GM19455 (cell line): ENCODE results near the gene PDE1A.
"Not testable (repeated sequence)": the region's sequence is repeated elsewhere in the genome, so short reads cannot be mapped to it uniquely, and the experiment has no call there.

Source experiments
- ATAC-seq: cut with Tn5 transposase; IDR thresholded peaks from one replicate; pipeline ENCODE4 v1.9.1; 2021; ENCODE audit not compliant: unreplicated experiment

Gene PDE1A

DNA sequence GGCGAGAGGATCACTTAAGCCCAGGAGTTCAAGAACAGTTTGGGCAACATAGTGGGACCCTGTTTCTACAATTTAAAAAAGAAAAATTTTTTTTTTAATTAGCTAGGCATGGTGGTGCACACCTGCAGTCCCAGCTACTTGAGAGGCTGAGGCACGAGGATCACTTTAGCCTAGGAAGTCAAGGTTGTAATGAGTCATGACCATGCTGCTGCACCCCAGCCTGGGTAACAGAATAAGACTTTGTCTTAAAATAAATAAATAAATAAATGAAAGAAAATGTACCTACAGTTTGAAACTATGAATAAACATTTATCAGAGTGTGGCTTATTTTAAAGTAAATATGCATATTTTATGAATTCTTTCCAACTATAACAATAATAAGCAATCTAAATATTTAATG, 16.7 kb downstream of the PDE1A start:
- no peak for ATAC-seq

DNA sequence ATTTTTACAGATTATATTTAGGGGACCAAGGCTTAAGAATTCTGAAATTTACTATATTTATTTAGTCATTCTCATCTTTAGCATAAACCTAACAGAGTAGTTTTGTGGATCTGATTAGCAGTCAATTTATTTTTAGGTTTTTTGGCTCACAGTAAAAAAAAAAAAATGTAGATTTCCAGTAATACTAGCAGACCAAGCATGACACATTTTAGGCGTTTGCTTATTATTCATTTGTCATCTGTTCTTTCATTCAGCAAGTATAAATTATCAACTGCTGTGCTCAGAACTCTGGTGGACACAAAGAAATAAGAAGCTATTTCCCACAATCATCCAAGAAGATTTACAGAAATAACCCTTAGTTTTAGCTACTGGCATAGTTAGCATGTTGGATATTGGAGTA, 20.6 kb downstream of the PDE1A start:
- ATAC-seq: no peak

DNA sequence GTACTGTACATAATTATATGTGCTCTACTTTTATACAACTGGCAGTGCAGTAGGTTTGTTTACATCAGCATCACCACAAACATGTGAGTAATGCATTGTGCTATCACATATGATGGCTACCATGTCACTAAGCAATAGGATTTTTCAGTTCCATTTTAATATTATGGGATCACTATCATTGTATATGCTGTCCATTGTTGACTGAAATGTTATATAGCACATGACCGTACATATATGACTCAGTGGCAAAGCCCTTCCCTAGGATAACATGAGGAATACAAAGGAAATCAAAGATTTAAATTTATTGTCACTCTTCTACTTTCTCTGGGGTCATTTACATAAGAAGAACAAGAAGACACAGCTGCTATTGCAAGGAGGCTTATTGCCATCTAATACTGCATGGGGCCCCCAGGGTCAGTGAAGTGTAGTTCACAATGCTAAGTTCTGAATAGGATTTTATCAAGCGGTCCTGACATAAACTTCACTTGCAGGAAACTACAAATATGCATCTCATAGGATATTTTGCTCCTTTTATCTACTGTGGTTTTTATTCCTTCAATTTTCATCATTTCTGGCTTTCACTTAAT, 21.8 kb downstream of the PDE1A start:
- no peak for ATAC-seq

DNA sequence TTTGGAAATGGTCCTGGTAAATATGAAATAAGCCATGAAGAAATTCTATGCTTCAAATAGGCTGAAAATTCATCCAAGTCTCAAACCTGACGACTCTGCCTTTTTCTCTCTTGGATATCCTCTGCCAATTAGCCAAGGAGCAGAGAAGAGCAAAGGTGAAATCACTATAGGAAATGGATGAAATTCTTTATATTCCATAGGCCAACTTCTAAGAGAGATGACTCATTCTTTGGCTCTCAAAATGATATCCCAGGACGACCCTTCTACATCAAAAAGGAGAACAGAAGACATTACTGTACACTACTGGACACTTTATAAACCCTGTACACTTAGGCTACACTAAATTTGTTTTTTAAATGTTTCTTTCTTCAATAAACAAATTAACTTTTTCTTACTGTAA, 22.7 kb downstream of the PDE1A start:
- no peak for ATAC-seq

DNA sequence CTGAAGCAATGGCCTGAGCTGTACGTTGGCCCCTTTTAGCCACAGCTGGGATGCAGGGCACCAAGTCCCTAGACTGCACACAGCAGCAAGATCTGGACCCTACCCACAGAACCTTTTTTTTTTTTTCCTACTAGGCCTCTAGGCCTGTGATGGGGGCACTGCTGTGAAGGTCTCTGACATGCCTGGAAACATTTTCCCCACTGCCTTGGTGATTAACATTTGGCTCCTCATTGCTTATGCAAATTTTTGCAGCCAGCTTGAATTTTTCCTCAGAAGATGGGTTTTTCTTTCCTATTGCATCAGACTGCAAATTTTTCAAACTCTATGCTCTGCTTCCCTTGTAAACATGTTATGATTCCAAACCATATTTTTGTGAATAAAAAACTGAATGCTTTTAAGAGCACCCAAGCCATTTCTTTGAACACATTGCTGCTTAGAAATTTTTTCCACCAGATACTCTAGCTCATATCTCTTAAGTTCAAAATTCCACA, 33.5 kb downstream of the PDE1A start:
- ATAC-seq: no peak

DNA sequence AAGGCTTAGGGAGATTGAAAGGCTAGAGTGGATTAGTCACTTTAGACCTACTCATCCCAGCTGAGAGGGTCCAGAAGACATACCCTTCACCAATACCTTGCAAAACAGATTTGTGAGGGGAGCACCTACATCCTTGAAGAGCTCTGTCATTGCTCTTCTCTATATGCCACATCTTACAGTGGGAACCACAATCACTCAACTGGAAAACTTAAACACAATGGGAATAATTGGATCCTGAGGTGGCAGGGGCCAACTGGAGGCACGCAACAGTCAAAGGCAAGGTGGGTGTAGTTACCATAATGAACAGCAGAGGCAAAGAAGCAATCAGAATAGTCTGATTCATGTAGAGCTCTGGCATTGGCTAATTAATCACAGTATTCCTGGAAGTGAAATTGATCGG, 35.4 kb downstream of the PDE1A start:
- ATAC-seq: no peak

DNA sequence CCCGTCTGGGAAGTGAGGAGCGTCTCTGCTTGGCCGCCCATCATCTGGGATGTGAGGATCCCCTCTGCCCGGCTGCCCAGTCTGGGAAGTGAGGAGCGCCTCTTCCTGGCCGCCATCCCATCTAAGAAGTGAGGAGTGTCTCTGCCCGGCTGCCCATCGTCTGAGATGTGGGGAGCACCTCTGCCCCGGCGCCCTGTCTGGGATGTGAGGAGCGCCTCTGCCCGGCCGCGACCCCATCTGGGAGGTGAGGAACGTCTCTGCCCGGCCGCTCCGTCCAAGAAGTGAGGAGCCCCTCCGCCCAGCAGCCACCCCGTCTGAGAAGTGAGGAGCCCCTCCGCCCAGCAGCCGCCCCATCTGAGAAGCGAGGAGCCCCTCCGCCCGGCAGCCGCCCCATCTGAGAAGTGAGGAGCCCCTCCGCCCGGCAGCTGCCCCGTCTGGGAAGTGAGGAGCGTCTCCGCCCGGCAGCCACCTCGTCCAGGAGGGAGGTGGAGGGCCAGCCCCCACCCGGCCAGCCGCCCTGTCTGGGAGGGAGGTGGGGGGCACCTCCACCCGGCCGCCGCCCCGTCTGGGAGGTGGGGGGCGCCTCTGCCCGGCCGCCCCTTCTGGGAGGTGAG, 40.5 kb downstream of the PDE1A start:
- not testable (repeated sequence) for ATAC-seq

DNA sequence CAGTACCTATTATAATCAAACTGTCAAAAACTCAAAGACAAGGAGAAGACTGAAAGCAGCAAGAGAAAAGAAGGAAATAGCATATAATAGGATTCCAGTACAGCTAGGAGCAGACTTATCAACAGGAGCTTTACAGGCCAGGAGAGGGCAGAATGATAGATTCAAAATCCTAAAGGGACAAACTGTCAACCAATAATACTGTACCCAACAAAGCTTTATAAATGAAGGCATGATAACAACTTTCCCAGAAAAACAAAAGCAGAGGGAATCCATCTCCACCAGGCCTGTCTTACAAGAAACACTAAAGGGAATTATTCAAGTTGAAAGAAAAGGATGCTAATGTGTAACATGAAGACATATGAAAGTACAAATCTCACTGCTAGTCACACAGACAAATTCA, 42.0 kb downstream of the PDE1A start:
- ATAC-seq: no peak

DNA sequence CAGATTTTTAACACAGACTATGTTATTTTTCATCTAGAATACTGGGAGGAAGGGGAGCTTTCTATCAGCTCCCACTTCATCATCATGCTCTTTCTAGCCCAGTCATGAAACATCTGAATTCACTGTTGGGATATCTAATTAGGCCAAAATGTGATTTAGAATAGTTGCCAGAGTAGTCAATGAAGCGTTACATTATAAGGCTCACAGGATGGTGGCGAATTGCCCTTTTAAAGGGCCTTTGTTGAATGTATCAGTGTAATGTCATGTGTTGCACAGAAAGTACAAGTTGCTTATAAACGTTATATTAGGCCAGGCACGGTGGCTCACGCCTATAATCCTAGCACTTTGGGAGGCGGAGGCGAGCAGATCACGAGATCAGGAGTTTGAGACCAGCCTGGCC, 45.6 kb downstream of the PDE1A start:
- no peak for ATAC-seq

DNA sequence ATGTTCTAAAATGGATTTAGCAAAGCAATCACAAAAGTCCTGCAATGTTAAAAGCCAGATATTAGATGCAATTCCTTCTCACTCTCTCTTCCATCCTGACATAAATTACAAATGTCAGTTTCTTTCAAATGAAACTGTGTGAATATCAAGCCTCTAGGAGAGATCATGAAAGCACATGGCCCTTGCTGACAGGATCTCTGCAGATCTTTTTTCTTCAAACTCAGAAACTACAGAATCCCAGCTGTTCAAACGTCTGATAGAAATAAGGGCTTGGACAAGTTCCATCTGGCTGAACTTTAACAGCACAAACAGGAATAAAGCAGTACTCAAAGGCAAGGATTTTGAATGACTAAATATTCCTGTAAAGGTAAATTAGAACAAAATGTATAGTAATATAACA, 47.6 kb downstream of the PDE1A start:
- ATAC-seq: no peak

DNA sequence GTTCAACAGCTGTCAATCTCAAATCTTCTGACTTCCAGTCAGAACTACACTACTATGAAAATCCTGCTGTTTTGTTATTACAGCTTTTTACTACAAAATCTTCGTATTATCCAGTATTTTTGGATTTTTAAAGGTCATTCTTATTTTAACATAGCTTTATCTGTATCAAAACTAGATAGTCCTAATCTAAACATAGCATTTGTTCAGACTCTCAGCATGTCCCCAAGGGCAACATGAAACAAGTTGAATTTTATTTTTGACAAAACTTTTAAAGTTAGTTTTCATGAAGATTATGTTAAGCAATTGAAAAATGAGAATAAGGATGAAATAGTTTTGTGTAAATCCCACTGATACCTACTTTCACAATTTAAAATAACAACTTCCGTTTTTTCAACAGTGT, 48.1 kb downstream of the PDE1A start:
- ATAC-seq: no peak

DNA sequence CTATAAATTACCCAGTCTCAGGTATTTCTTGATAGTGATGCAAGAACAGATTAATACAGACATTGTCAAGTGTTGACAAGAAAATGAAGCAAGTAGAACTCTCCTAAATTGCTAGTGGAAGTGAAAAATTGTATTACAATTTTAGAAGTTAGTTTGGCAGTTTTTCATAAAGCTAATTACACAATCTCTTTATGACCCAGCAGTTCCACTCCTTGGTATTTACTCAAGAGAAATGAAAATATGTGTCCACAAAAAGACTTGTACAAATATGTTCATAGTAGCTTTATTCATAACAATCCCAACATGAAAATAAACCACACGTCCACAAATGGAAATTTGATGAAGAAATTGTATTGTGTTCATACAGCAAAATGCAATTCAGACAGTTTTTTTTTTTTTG, 49.4 kb downstream of the PDE1A start:
- no peak for ATAC-seq

DNA sequence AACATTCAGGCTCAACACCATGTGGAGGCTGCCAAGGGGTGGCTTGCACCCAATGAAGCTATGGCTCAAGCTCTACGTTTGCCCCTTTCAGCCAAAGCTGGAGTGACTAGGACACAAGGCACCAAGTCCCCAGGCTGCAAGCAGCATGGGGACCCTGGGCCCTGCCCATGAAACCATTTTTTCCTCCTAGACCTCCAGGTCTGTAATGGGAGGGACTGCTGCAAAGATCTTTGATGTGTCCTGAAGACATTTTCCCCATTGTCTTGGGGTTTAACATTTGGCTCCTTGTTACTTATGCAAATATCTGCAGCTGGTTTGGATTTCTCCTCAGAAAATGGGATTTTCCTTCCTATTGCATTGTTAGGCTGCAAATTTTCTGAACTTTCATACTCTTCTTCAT, 51.0 kb downstream of the PDE1A start:
- ATAC-seq: no peak

DNA sequence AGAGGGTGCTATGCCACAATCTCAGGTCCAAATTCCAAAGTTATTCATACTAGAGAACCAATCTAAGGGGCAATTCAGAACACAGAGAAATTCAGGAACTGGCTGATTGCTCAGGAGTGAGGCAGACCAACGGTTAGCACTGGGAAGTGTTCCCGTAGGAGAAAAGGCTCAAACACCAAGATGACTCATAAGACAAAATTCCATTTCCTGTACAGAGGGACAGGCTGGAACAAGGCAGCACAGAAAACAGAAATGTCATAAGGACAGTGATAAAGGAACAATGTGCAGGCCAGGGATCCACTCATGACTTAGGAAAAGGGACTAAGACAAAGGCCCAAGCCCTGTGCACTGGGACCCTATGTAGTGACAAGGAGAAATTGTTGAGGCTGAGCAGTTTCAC, 54.2 kb downstream of the PDE1A start:
- ATAC-seq: no peak

DNA sequence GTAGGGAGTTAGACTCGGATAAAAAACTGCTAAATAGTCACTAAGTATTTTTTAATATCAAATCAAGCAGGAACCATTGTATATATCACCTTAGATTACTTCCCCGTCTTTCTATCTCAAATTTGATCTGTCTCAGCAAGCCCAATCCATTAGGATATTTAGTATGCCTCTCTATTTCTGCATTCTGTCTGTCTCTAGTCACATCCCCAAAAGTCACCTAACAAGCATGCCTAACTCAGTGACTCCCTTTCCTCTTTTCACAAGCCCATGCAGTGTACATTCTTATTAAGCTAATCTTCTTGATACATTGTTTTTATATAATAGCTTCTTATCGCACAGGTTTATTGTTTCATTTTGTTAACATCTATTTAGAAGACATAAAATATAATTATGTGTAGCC, 57.8 kb downstream of the PDE1A start:
- no peak for ATAC-seq

DNA sequence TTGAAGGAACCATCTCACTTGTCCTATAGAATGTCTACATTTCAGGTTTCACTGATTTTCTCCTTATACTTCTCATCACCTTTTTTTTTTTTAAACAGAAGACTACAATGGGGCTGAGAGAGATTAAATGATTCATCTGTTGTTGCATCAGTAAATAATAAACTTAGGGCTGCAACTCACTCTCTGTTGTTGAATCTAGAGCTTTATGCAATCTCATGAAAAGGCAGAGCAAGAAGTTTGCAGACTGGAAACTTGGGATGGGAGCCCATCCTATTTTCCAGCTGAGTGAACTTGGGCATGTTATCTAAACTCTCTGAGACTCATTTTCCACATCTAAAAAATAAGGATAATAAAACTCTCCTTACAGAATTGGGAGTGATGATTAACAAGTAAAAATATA, 58.4 kb downstream of the PDE1A start:
- no peak for ATAC-seq

DNA sequence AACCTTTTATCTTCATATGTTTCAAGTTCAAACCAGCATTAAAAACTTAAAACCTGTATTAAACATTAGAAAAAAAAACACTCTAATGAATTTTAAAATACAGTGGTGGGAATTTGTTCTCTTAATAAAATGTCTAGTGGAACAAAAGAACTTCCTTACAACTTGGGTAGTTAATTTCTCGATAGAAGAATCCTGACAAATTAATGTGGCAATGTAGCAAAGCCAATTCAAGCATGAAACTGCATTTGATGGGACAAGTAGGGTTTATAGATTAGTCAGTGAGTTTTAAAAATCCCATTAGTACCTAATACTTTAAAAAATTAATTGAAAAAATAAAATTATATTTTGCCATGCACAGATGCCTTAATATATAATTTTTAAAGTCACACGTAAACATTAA, 59.4 kb downstream of the PDE1A start:
- ATAC-seq: no peak

DNA sequence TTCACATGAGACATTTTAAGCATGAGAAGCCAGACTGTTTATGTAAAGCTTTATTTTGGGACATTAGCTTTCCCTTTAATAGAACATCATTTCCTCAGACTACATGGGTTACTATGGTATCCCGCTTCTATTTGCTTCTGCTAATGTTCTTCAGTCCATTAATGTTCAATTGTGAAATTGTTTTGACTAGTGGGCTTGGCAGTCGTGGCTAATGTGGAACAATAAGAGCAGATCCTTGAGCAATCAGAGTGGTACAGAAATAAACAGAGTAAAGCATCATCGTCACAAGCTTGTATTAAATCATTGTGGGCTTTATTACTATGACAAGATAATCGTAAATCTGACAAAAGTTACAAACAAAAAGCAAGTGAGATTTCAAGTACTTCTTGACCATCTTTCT, 60.2 kb downstream of the PDE1A start:
- no peak for ATAC-seq

DNA sequence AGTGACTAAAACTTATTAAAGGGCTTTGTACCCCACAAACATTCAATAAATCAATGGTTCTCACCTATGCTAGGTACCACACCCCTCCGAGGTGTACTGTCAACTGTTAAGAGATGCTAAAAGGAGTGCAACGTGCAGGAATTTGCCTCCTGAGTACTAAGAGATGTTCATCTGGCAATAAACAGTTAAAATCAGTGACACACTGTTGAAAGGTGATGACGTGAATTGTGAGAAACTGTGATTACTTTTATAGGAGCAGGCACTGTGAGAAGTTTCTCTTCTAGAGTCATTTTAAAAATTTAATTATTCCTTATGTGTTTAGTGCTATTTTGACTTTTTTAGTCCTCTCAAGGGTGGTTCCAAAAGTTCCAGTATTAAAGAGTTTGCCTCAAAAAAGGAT, 61.0 kb downstream of the PDE1A start:
- no peak for ATAC-seq

DNA sequence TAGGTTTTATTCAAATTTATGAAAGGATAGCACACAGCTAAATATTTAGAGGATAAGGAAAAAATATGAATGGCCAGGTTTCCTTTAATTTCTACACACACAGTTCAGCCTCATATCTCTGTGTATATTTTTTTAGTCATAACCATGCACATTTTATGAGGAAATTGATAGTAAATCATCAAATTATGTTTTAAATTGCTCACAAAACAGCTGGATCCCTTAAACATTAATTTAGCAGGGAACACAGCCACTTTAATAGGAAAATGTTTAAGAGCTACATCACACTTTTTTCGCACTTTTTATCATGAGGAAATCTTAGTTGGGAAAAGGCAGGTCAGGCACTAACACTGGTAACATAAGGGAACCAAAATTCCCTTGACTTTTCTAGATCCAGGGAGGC, 65.4 kb downstream of the PDE1A start:
- no peak for ATAC-seq

DNA sequence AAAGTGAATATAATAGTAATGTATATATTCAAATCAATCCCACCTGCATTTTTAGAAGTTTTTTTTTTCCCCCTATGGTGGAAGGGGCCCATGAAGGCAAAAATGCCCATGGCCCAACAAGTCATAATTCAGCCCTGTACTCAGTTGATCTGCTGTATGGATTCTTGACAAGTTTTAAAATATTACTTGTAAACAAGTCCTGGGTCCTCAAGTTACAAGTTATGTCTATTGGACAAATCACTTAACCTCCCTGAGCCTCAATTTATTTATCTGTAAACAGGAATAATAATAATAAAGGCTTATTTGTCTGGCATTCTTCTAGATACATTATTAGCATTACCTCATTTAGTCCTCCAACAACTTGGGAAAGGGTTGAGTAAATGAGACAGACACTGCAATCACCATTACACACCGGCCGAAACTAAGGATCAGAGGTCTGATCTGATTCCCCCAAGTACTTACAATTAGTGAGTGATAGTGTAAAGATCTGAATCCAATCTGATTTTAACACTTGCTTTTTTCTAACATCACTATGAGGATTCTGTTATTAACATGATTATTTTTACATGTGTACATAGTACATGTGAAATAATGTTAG, 66.1 kb downstream of the PDE1A start:
- no peak for ATAC-seq

DNA sequence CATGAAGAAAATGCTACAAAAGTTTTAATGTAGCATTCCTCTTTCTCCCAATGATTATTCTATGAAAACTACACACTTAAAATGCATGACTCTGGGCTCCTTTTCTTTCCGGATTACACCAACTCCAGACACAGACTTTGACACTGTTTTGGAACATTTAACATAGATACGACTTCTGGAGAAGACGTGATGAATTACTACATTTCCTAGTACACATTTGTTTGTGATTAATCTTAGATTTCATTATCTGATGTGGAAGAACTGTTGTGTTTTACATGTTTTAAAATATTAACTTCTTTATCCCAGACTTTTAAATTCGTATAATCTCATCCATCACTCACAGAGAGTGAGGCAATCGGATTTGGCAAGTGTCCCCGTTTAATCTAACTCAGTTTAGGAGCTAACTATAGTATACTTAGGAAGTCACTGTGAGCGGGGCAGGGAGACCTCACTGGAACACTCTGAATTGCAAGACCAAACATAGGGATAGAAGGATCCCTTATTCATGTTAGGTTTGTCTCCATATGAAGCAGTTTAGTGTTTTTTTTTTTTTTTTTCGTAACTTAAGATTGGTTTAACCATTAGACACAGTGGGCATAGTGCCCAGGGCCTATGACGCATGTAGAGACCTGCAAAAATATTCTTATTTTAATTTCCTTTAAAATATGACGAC, 66.7 kb downstream of the PDE1A start:
- no peak for ATAC-seq
